Measurements from ENCODE around the gene RALGAPB. TPM values are rescaled to one million over a fixed set of nuclear protein-coding genes. Genes with fewer than 3 reads are reported as not detected.
"Not testable (repeated sequence)": the region's sequence is repeated elsewhere in the genome, so short reads cannot be mapped to it uniquely, and the experiment has no call there.

RALGAPB gene
- total and polyA plus RNA-seq, 2 of the 13 experiments (the other 11 are each of a cell fraction or from before 2014, with no cell fraction given) = 17.6 to 30.6 TPM

GRCh38 chr20:38592411-38592790 lies 119.8 kb downstream of the RALGAPB start:
- DNase-seq (ENCODE audit: low spot score); intact Hi-C loops (cut with micrococcal nuclease; ENCODE audit: unreplicated experiment); POLR2A ChIA-PET; H3K27ac ChIP-seq (ENCODE audit: extremely low read length, insufficient read depth, low read length); CTCF ChIA-PET (ENCODE audit: low intra/inter-chr PET ratio, low total read pairs); ATAC-seq; H2AFZ ChIP-seq (ENCODE audit: low read length); BruUV-seq (replicated peaks); H3K4me2 ChIP-seq (ENCODE audit: low read depth, low read length); H3K9ac ChIP-seq (ENCODE audit: insufficient read depth, low read depth, low read length); in situ Hi-C loops (cut with HindIII; ENCODE audit: extremely low pct_ligation_motif_present, low pct_unique_long_range_greater_than_20kb); H4K20me1 ChIP-seq (ENCODE audit: insufficient read depth, low read length); H3K9me3 ChIP-seq (ENCODE audit: low read length); H3K79me2 ChIP-seq (ENCODE audit: insufficient read depth, low read length); FAIRE-seq; H3K36me3 ChIP-seq (replicated peaks in 1 of 2; ENCODE audit: control insufficient read depth in 1 of 2, insufficient read depth in 2 of 2, low read length in 2 of 2); H3K4me3 ChIP-seq (replicated peaks in 1 of 3; ENCODE audit: insufficient read depth in 1 of 3, low read depth in 2 of 3, low read length in 3 of 3): not testable (repeated sequence)
- Histone ChIP-seq H3K4me1 (ENCODE audit: insufficient read depth, low read length) (peaks cover 24% of the 10 kb centered on the region; the same call in 1 of the 2 replicates), H3K27me3 (ENCODE audit: control insufficient read depth in 1 of 2, insufficient read depth in 2 of 2, low read length in 2 of 2) (peaks cover 2 to 31% of the 10 kb centered on the region in 2 experiments; a peak in 4 of 5 replicates)
- WGBS (ENCODE audit: low lambda C conversion rate) = 4% methylated on average over 3 of the region's 3 CpGs
- TF ChIP-seq FOSL2 (CRISPR knock-in tag; IDR thresholded peaks at IDR 0.05) = 0 out of 2 replicates have a peak, but pooled peaks have one; percentile 9

GRCh38 chr20:38594281-38594680 lies 121.6 kb downstream of the RALGAPB start:
- POLR2A ChIA-PET; H3K36me3 ChIP-seq (replicated peaks in 1 of 2; ENCODE audit: control insufficient read depth in 1 of 2, insufficient read depth in 2 of 2, low read length in 2 of 2); H3K9me3 ChIP-seq (ENCODE audit: low read length); CTCF ChIA-PET (ENCODE audit: low intra/inter-chr PET ratio, low total read pairs); H2AFZ ChIP-seq (ENCODE audit: low read length); ATAC-seq; H4K20me1 ChIP-seq (ENCODE audit: insufficient read depth, low read length); BruUV-seq (replicated peaks); intact Hi-C loops (cut with micrococcal nuclease; ENCODE audit: unreplicated experiment); H3K79me2 ChIP-seq (ENCODE audit: insufficient read depth, low read length); H3K9ac ChIP-seq (ENCODE audit: insufficient read depth, low read depth, low read length); in situ Hi-C loops (cut with HindIII; ENCODE audit: extremely low pct_ligation_motif_present, low pct_unique_long_range_greater_than_20kb); H3K27ac ChIP-seq (ENCODE audit: extremely low read length, insufficient read depth, low read length); DNase-seq (ENCODE audit: low spot score); H3K4me3 ChIP-seq (replicated peaks in 1 of 3; ENCODE audit: insufficient read depth in 1 of 3, low read depth in 2 of 3, low read length in 3 of 3): not testable (repeated sequence)
- peaks cover 26% of the 10 kb centered on the region for H3K4me1 ChIP-seq (ENCODE audit: insufficient read depth, low read length)
- peak; percentile 37 for FAIRE-seq
- WGBS (ENCODE audit: low lambda C conversion rate) = 19% methylated on average over 12 of the region's 12 CpGs
- H3K4me2 ChIP-seq (ENCODE audit: low read depth, low read length) = peak overlapping the region; percentile 29; the same call in 1 of the 2 replicates
- H3K27me3 ChIP-seq (ENCODE audit: control insufficient read depth in 1 of 2, insufficient read depth in 2 of 2, low read length in 2 of 2) = peaks cover 2 to 46% of the 10 kb centered on the region in 2 experiments; a peak in 4 of 5 replicates

- H4K20me1 ChIP-seq (ENCODE audit: insufficient read depth, low read length); POLR2A ChIA-PET; CTCF ChIA-PET (ENCODE audit: low intra/inter-chr PET ratio, low total read pairs); in situ Hi-C loops (cut with HindIII; ENCODE audit: extremely low pct_ligation_motif_present, low pct_unique_long_range_greater_than_20kb); H3K9me3 ChIP-seq (ENCODE audit: low read length); H3K36me3 ChIP-seq (replicated peaks in 1 of 2; ENCODE audit: control insufficient read depth in 1 of 2, insufficient read depth in 2 of 2, low read length in 2 of 2); FAIRE-seq; DNase-seq (ENCODE audit: low spot score); H3K4me2 ChIP-seq (ENCODE audit: low read depth, low read length); ATAC-seq; intact Hi-C loops (cut with micrococcal nuclease; ENCODE audit: unreplicated experiment); H2AFZ ChIP-seq (ENCODE audit: low read length); H3K79me2 ChIP-seq (ENCODE audit: insufficient read depth, low read length); H3K4me3 ChIP-seq (replicated peaks in 1 of 3; ENCODE audit: insufficient read depth in 1 of 3, low read depth in 2 of 3, low read length in 3 of 3); H3K9ac ChIP-seq (ENCODE audit: insufficient read depth, low read depth, low read length); H3K27ac ChIP-seq (ENCODE audit: extremely low read length, insufficient read depth, low read length); BruUV-seq (replicated peaks): not testable (repeated sequence)
- Histone ChIP-seq H3K27me3 (ENCODE audit: control insufficient read depth in 1 of 2, insufficient read depth in 2 of 2, low read length in 2 of 2) (peaks cover 2 to 56% of the 10 kb centered on the region in 2 experiments; a peak in 4 of 5 replicates), H3K4me1 (ENCODE audit: insufficient read depth, low read length) (peaks cover 30% of the 10 kb centered on the region)
- WGBS (ENCODE audit: low lambda C conversion rate) = 69% methylated on average over 14 of the region's 15 CpGs
Observed at GRCh38 chr20:38595886-38596285, 123.2 kb downstream of the RALGAPB start.
